HepG2 (cell line): ENCODE results near the gene PLEKHG2. TPM values are rescaled to one million over a fixed set of nuclear protein-coding genes. Genes with fewer than 3 reads are reported as not detected.

Experiments
- CREB3 ChIP-seq: sonication (generic); formaldehyde crosslinking; IDR thresholded peaks from 2 replicates; pipeline ENCODE4 v1.5.0; 2020; ENCODE audit warnings: missing genetic modification reagents
- GABPA ChIP-seq, 2 experiments: IDR thresholded peaks; 2 replicates each; pipeline ENCODE4 v1.6.1; 2011 to 2016; ENCODE audit warnings: low read depth in 2 of 2, low read length in 1 of 2, missing biosample characterization in 1 of 2, missing genetic modification characterization in 1 of 2
- HCFC1 ChIP-seq: fragments of 150-350 bp; IDR thresholded peaks from 2 replicates; pipeline ENCODE4 v1.6.1; 2014; ENCODE audit warnings: low read depth, low read length
- KLF12 ChIP-seq: sonication (generic); formaldehyde crosslinking; IDR thresholded peaks from 2 replicates; pipeline ENCODE4 v1.4.0; 2020; ENCODE audit warnings: missing genetic modification reagents, borderline replicate concordance
- MXI1 ChIP-seq: IDR thresholded peaks from 3 replicates; pipeline ENCODE4 v1.6.1; 2012; ENCODE audit warnings: low read depth, low read length, inconsistent platforms, borderline replicate concordance
- MYC ChIP-seq: sonication (generic); formaldehyde crosslinking; IDR thresholded peaks from 2 replicates; pipeline ENCODE4 v1.9.0; 2021; ENCODE audit warnings: missing genetic modification reagents, borderline replicate concordance
- PCBP1 ChIP-seq: fragments of 200-400 bp; formaldehyde crosslinking; IDR thresholded peaks from 2 replicates; pipeline ENCODE4 v1.6.1; 2017; ENCODE audit warnings: mild to moderate bottlenecking, low read depth, low read length, borderline replicate concordance
- XBP1 ChIP-seq: sonication (generic); formaldehyde crosslinking; IDR thresholded peaks from 2 replicates; pipeline ENCODE4 v1.5.0; 2020; ENCODE audit warnings: missing genetic modification reagents
- ZNF354B ChIP-seq: sonication (generic); formaldehyde crosslinking; IDR thresholded peaks from 2 replicates; pipeline ENCODE4 v1.8.0; 2022; ENCODE audit warnings: mild to moderate bottlenecking, missing genetic modification reagents
- ZNF562 ChIP-seq: sonication (generic); formaldehyde crosslinking; IDR thresholded peaks from 2 replicates; pipeline ENCODE4 v1.8.0; 2022; ENCODE audit warnings: missing genetic modification reagents, borderline replicate concordance
- ZNF878 ChIP-seq: sonication (generic); formaldehyde crosslinking; IDR thresholded peaks from 2 replicates; pipeline ENCODE4 v1.8.1; 2023; ENCODE audit warnings: mild to moderate bottlenecking, missing genetic modification reagents, moderate library complexity
- polyA plus RNA-seq, 8 experiments: library from polyadenylated mRNA; depleted of rRNA in 3 of 8; stranded (reverse) in 7 of 8; unstranded in 1 of 8; fragments of >200 nt; fragmentation: Illumina TruSeq in 4 of 8; extraction: Trizol in 4 of 8; gene quantifications; 2 replicates each; pipeline versions ENCODE4 v1.2.1 to v1.2.3, GENCODE V29; 2011 to 2016; ENCODE audit warnings: low read depth in 4 of 8, missing spikeins in 1 of 8, mixed read lengths in 1 of 8; ENCODE audit not compliant: insufficient read depth in 1 of 8
- total RNA-seq, 5 experiments: library from RNA; depleted of rRNA; stranded (reverse); fragments of >200 nt; fragmentation: Illumina TruSeq; extraction: Trizol; gene quantifications; 2 replicates each; pipeline ENCODE4 v1.2.3, GENCODE V29; 2016; ENCODE audit warnings: low read depth in 1 of 5
- TF ChIP-seq, protein P1 (sequence below): sonication (generic); formaldehyde crosslinking; IDR thresholded peaks from 2 replicates; pipeline ENCODE4 v1.5.0; 2020; ENCODE audit warnings: mild to moderate bottlenecking, missing genetic modification reagents
- TF ChIP-seq, protein P2 (sequence below): sonication (generic); formaldehyde crosslinking; conservative IDR thresholded peaks from 2 replicates; pipeline ENCODE4 v1.4.0; 2020; ENCODE audit warnings: missing genetic modification reagents
- TF ChIP-seq, protein P3 (sequence below): sonication (generic); formaldehyde crosslinking; IDR thresholded peaks from 2 replicates; pipeline ENCODE4 v1.9.0; 2021; ENCODE audit warnings: mild to moderate bottlenecking, missing genetic modification reagents

PLEKHG2 gene
- total and polyA plus RNA-seq, 2 of the 13 experiments (the other 11 are each of a cell fraction or from before 2014, with no cell fraction given), result 3.6 to 6.8 TPM

DNA sequence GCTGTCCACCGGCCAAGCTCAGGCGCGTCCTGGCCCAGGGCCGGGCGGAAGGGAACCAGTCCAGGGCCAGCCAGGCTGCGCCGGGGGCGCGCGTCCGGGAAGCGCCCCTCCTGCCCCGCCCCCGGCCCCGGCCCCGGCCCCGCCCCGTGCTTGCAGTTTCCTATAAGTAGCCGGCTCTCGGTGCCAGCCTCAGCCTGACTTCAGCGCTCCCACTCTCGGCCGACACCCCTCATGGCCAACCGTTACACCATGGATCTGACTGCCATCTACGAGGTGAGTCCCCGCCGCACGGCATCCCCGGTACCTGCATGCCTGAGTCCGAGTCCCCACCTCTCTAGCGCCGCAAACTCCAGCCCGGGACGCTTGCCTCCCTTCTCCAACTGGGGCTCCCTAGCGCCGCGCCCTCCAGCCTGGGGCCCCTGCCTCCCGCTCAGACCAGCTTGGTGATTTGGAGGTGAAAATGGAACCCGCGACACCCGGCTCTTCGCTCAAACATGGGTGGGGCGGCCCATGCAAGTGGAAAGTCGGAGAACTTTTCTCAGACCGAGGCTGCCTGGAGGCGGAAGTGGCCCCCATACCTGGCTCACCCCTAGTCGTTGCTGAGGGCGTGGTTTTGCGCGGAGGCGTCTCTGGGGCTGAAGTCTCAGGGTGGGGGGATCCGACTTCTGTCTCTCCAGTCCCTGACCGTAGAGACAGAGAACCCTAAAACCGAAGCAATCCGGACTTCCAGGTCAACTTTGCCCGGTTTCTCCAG, 5.6 kb upstream of the PLEKHG2 start, which contains the start of gene ZFP36 (continued):
- TF ChIP-seq CREB3 (CRISPR knock-in tag) (no peak), KLF12 (peak; percentile 28; the same call in 1 of the 2 replicates), MYC (CRISPR knock-in tag) (no peak), MXI1 (peak; percentile 49; the same call in 1 of the 3 replicates), ZNF354B (CRISPR knock-in tag) (no peak), XBP1 (no peak), ZNF562 (CRISPR knock-in tag) (no peak), HCFC1 (no peak), ZNF878 (CRISPR knock-in tag) (peak; percentile 83), GABPA (IDR thresholded peaks at IDR 0.05; ENCODE audit: low read depth, low read length) (peak; percentile 34; the same call in 1 of the 2 replicates), GABPA (CRISPR knock-in tag; IDR thresholded peaks at IDR 0.05; ENCODE audit: low read depth) (peak; percentile 46), PCBP1 (no peak)
- TF ChIP-seq, protein P1, sequence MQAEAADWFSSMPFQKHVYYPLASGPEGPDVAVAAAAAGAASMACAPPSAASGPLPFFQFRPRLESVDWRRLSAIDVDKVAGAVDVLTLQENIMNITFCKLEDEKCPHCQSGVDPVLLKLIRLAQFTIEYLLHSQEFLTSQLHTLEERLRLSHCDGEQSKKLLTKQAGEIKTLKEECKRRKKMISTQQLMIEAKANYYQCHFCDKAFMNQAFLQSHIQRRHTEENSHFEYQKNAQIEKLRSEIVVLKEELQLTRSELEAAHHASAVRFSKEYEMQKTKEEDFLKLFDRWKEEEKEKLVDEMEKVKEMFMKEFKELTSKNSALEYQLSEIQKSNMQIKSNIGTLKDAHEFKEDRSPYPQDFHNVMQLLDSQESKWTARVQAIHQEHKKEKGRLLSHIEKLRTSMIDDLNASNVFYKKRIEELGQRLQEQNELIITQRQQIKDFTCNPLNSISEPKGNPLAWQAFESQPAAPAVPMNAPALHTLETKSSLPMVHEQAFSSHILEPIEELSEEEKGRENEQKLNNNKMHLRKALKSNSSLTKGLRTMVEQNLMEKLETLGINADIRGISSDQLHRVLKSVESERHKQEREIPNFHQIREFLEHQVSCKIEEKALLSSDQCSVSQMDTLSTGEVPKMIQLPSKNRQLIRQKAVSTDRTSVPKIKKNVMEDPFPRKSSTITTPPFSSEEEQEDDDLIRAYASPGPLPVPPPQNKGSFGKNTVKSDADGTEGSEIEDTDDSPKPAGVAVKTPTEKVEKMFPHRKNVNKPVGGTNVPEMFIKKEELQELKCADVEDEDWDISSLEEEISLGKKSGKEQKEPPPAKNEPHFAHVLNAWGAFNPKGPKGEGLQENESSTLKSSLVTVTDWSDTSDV (CRISPR knock-in tag), result no peak
- TF ChIP-seq, protein P2, sequence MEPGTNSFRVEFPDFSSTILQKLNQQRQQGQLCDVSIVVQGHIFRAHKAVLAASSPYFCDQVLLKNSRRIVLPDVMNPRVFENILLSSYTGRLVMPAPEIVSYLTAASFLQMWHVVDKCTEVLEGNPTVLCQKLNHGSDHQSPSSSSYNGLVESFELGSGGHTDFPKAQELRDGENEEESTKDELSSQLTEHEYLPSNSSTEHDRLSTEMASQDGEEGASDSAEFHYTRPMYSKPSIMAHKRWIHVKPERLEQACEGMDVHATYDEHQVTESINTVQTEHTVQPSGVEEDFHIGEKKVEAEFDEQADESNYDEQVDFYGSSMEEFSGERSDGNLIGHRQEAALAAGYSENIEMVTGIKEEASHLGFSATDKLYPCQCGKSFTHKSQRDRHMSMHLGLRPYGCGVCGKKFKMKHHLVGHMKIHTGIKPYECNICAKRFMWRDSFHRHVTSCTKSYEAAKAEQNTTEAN (CRISPR knock-in tag), result 0 out of 2 replicates have a peak, but pooled peaks have one; percentile 28
- TF ChIP-seq, protein P3, sequence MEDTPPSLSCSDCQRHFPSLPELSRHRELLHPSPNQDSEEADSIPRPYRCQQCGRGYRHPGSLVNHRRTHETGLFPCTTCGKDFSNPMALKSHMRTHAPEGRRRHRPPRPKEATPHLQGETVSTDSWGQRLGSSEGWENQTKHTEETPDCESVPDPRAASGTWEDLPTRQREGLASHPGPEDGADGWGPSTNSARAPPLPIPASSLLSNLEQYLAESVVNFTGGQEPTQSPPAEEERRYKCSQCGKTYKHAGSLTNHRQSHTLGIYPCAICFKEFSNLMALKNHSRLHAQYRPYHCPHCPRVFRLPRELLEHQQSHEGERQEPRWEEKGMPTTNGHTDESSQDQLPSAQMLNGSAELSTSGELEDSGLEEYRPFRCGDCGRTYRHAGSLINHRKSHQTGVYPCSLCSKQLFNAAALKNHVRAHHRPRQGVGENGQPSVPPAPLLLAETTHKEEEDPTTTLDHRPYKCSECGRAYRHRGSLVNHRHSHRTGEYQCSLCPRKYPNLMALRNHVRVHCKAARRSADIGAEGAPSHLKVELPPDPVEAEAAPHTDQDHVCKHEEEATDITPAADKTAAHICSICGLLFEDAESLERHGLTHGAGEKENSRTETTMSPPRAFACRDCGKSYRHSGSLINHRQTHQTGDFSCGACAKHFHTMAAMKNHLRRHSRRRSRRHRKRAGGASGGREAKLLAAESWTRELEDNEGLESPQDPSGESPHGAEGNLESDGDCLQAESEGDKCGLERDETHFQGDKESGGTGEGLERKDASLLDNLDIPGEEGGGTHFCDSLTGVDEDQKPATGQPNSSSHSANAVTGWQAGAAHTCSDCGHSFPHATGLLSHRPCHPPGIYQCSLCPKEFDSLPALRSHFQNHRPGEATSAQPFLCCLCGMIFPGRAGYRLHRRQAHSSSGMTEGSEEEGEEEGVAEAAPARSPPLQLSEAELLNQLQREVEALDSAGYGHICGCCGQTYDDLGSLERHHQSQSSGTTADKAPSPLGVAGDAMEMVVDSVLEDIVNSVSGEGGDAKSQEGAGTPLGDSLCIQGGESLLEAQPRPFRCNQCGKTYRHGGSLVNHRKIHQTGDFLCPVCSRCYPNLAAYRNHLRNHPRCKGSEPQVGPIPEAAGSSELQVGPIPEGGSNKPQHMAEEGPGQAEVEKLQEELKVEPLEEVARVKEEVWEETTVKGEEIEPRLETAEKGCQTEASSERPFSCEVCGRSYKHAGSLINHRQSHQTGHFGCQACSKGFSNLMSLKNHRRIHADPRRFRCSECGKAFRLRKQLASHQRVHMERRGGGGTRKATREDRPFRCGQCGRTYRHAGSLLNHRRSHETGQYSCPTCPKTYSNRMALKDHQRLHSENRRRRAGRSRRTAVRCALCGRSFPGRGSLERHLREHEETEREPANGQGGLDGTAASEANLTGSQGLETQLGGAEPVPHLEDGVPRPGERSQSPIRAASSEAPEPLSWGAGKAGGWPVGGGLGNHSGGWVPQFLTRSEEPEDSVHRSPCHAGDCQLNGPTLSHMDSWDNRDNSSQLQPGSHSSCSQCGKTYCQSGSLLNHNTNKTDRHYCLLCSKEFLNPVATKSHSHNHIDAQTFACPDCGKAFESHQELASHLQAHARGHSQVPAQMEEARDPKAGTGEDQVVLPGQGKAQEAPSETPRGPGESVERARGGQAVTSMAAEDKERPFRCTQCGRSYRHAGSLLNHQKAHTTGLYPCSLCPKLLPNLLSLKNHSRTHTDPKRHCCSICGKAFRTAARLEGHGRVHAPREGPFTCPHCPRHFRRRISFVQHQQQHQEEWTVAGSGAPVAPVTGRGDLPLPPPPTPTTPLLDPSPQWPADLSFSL (CRISPR knock-in tag), result no peak
